Right lobe of liver (tissue), 4 donors: ENCODE data around the gene NTN4.

Experiments used
- POLR2A ChIP-seq: fragments of 450-650 bp; IDR thresholded peaks from one replicate; pipeline ENCODE4 v1.6.1; 2017; ENCODE audit warnings: antibody characterized with exemption, mild to moderate bottlenecking
- TF ChIP-seq, protein P1 (sequence below), 4 donors: fragments of 200-600 bp in 3 of 4; fragments of 450-650 bp in 1 of 4; IDR thresholded peaks; one replicate each; pipeline versions ENCODE4 v1.5.1 to v1.8.0; 2016 to 2022; ENCODE audit warnings: antibody characterized with exemption in 4 of 4, mild to moderate bottlenecking in 2 of 4
- donor health status: DM: no; HTN: no; CAD: no.
- donor health status: DM: no; HTN: no; CAD: no.
- donor health status: DM: no; HTN: yes; CAD: no.

- TF ChIP-seq, protein P1, sequence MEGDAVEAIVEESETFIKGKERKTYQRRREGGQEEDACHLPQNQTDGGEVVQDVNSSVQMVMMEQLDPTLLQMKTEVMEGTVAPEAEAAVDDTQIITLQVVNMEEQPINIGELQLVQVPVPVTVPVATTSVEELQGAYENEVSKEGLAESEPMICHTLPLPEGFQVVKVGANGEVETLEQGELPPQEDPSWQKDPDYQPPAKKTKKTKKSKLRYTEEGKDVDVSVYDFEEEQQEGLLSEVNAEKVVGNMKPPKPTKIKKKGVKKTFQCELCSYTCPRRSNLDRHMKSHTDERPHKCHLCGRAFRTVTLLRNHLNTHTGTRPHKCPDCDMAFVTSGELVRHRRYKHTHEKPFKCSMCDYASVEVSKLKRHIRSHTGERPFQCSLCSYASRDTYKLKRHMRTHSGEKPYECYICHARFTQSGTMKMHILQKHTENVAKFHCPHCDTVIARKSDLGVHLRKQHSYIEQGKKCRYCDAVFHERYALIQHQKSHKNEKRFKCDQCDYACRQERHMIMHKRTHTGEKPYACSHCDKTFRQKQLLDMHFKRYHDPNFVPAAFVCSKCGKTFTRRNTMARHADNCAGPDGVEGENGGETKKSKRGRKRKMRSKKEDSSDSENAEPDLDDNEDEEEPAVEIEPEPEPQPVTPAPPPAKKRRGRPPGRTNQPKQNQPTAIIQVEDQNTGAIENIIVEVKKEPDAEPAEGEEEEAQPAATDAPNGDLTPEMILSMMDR (IDR thresholded peaks at IDR 0.05), result no peak
- TF ChIP-seq POLR2A, result no peak
Measured at GRCh38 chr12:95763809-95764253, 26.7 kb downstream of the NTN4 start.
